ENCODE data around the gene HBE1. TPM values are rescaled to one million over a fixed set of nuclear protein-coding genes. Genes with fewer than 3 reads are reported as not detected.

HBE1 gene
- total and polyA plus RNA-seq, 2 of the 8 experiments (the other 6 are each of a cell fraction or from before 2014, with no cell fraction given), result 0.39 TPM; not detected in 1

GRCh38 chr11:5274395-5274794 lies 4.7 kb upstream of the HBE1 start:
- no peak overlapping the region for H3K4me2 ChIP-seq (ENCODE audit: insufficient read depth in 1 of 2, low read depth in 2 of 2, low read length in 2 of 2)

More at GRCh38 chr11:5274395-5274794, 4.7 kb upstream of the HBE1 start:
- H2BK15ac ChIP-seq (ENCODE audit: low read length), result no peak overlapping the region
- CTCF ChIA-PET (ENCODE audit: partially characterized antibody), result interaction anchor here (8.6 kb wide), 1 partner anchor 16 kb away, joined by 48 read pairs; no protein-coding TSS in a partner anchor
- H3K4me3 ChIP-seq (ENCODE audit: extremely low read depth in 1 of 4, insufficient read depth in 2 of 4, low read depth in 3 of 4, low read length in 4 of 4), result no peak overlapping the region
- H2BK20ac ChIP-seq (ENCODE audit: low read length), result no peak overlapping the region
- DNase-seq (ENCODE audit: low read depth in 1 of 2, low spot score in 2 of 2) (no peak), FAIRE-seq (no peak)
- no peak overlapping the region for H4K5ac ChIP-seq (ENCODE audit: insufficient read length, low read depth, low read length)
- TF ChIP-seq ATF2 (IDR thresholded peaks at IDR 0.05; ENCODE audit: low read length) (no peak), SRF (IDR thresholded peaks at IDR 0.05; ENCODE audit: low read depth, low read length) (no peak), NRF1 (IDR thresholded peaks at IDR 0.05; ENCODE audit: low read depth, low read length) (no peak), RFX5 (IDR thresholded peaks at IDR 0.05; ENCODE audit: borderline replicate concordance, low read depth, low read length) (no peak), RBBP5 (IDR thresholded peaks at IDR 0.05; ENCODE audit: borderline replicate concordance, low read depth, low read length) (no peak), RAD21 (IDR thresholded peaks at IDR 0.05 in 1 of 2, conservative IDR thresholded peaks at IDR 0.05 in 1 of 2; ENCODE audit: low read depth in 2 of 2, low read length in 2 of 2) (no peak), EZH2 (IDR thresholded peaks at IDR 0.05; ENCODE audit: low read depth, low read length, severe bottlenecking) (no peak), KDM1A (IDR thresholded peaks at IDR 0.05; ENCODE audit: borderline replicate concordance, low read length) (no peak), BACH1 (IDR thresholded peaks at IDR 0.05; ENCODE audit: low read length) (no peak), SIN3A (conservative IDR thresholded peaks at IDR 0.05 in 1 of 2, IDR thresholded peaks at IDR 0.05 in 1 of 2; ENCODE audit: low read depth in 1 of 2, low read length in 2 of 2) (no peak), POLR2A (IDR thresholded peaks at IDR 0.05; ENCODE audit: control extremely low read depth in 1 of 2, low read depth in 2 of 2, low read length in 2 of 2) (no peak)
- H3K4ac ChIP-seq (replicated peaks; ENCODE audit: insufficient read length, low read depth, low read length), result peak overlapping the region; percentile 44
- no peak overlapping the region for H3K27ac ChIP-seq (ENCODE audit: low read depth, low read length)
- no peaks in the 10 kb centered on the region for H3K79me2 ChIP-seq (ENCODE audit: control insufficient read depth in 1 of 2, insufficient read depth in 2 of 2, low read length in 2 of 2)
- no peak overlapping the region for H3K9ac ChIP-seq (replicated peaks in 1 of 4; ENCODE audit: extremely low read depth in 1 of 4, low read depth in 3 of 4, low read length in 3 of 4)
- H2BK120ac ChIP-seq (replicated peaks; ENCODE audit: low read depth, low read length), result no peak overlapping the region
- H2BK12ac ChIP-seq (ENCODE audit: low read depth, low read length), result peak overlapping the region; percentile 82; the same call in 1 of the 2 replicates
- POLR2A ChIA-PET (ENCODE audit: partially characterized antibody), result no interaction called here
- H3K4me1 ChIP-seq (replicated peaks in 1 of 4; ENCODE audit: control insufficient read depth in 3 of 4, insufficient read depth in 4 of 4, low read length in 3 of 4), result no peaks in the 10 kb centered on the region; a peak in 2 of 7 replicates
- H4K91ac ChIP-seq (replicated peaks; ENCODE audit: insufficient read length, low read length), result no peak overlapping the region
- H4K20me1 ChIP-seq (replicated peaks in 1 of 2; ENCODE audit: control insufficient read depth in 1 of 2, insufficient read depth in 2 of 2, low read length in 2 of 2), result no peaks in the 10 kb centered on the region
- WGBS, 2 experiments (ENCODE audit: extremely low coverage in 1 of 2, insufficient coverage in 1 of 2, insufficient read length in 1 of 2, insufficient replicate concordance in 2 of 2, low coverage in 1 of 2, low lambda C conversion rate in 2 of 2, missing lambda C conversion rate in 1 of 2), result 85% methylated on average over 5 of the region's 5 CpGs; no CpG with 5 or more reads in 1 of the 2 experiments
- H3K36me3 ChIP-seq (ENCODE audit: control insufficient read depth in 2 of 4, insufficient read depth in 4 of 4, low read length in 3 of 4), result no peaks in the 10 kb centered on the region
- H3K23ac ChIP-seq (ENCODE audit: insufficient read length), result no peak overlapping the region
- H3K18ac ChIP-seq (ENCODE audit: extremely low read depth, low read length), result no peak overlapping the region
- no peak overlapping the region for H2AK5ac ChIP-seq (ENCODE audit: low read depth, low read length)
- H2BK5ac ChIP-seq (ENCODE audit: low read depth, low read length), result no peak overlapping the region
- H3K23me2 ChIP-seq (ENCODE audit: low read depth, low read length), result no peaks in the 10 kb centered on the region; the same call in 1 of the 2 replicates
- no peaks in the 10 kb centered on the region for H3K79me1 ChIP-seq (ENCODE audit: low read depth, low read length)
- no peak overlapping the region for H4K8ac ChIP-seq (ENCODE audit: extremely low read depth, insufficient read depth, low read length)
- no peak overlapping the region for H3K14ac ChIP-seq (ENCODE audit: insufficient read length)
- no peaks in the 10 kb centered on the region for H3K9me3 ChIP-seq (ENCODE audit: insufficient read depth in 2 of 2, low read depth in 1 of 2, low read length in 1 of 2)
- no peaks in the 10 kb centered on the region for H3K27me3 ChIP-seq (replicated peaks in 1 of 4; ENCODE audit: control insufficient read depth in 3 of 4, extremely low read depth in 1 of 4, insufficient read depth in 3 of 4, low read length in 3 of 4)
- no peak overlapping the region for H3K56ac ChIP-seq (replicated peaks; ENCODE audit: insufficient read length, low read depth, low read length)
- 0 out of 2 replicates have a peak overlapping the region, but pooled peaks have one; percentile 63 for H2AFZ ChIP-seq (ENCODE audit: low read length)

Data from H1 (cell line).